ENCODE measurements around the gene CRTC3. TPM values are rescaled to one million over a fixed set of nuclear protein-coding genes. Genes with fewer than 3 reads are reported as not detected.

Gene CRTC3
- total RNA-seq, 1 experiment from 2014 or later, result 35.3 TPM

DNA sequence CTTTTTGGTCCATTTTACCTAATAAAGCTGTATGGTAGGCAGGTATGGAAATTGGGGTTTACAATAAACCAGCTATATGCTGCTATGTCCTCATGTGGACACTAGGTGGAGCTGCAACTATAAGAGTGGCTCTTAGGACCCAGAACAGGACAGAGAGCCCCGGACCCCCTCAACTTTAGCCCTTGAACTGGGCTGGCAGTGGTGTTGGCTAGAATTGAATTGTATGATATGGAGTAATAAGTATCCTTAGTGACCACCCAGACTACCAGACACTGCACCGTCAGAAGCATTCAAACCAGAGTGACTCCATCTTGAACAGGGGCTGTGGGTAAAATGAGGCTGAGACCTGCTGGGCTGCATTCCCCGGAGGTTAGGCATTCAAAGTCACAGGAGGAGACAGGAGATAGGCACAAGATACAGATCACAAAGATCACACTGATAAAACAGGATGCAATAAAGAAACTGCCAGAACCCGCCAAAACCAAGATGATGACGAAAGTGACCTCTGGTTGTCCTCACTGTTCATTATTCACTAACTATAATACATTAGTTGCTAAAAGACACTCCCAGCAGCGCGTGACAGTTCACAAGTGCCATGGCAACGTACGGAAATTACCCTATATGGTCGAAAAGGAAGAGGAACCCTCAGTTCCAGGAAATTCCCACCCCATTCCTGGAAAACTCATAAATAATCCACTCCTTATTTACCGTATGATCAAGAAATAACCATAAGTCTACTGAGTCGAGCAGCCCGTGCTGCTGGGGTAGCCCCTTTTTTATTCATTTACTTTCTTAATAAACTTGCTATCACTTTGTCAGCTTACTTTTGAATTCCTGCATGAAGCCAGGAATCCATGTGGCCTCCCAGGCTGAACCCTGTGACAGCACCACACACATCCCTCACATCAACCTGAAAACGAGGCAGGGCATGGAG is 118.7 kb downstream of the CRTC3 start:
- Histone ChIP-seq H3K27me3 (replicated peaks; ENCODE audit: insufficient read depth, low read depth, low read length, poor library complexity) (no peaks in the 10 kb centered on the region), H3K27ac (ENCODE audit: low read depth, low read length, poor library complexity, severe bottlenecking) (peak overlapping the region; percentile 80), H3K9me3 (ENCODE audit: low read depth, low read length, poor library complexity, severe bottlenecking) (no peaks in the 10 kb centered on the region), H3K4me1 (ENCODE audit: insufficient read depth, low read length, poor library complexity, severe bottlenecking) (peaks cover 29% of the 10 kb centered on the region), H3K36me3 (ENCODE audit: insufficient read depth, low read length, poor library complexity, severe bottlenecking) (no peaks in the 10 kb centered on the region), H3K4me3 (ENCODE audit: low read depth, low read length, poor library complexity, severe bottlenecking) (no peak overlapping the region)
- CTCF ChIA-PET, result interaction anchor here (0.5 to 1.2 kb wide), 15 partner anchors 10 to 287 kb away, joined by 3 to 17 read pairs (median 3); partner anchors contain the start of genes BLM, FURIN, HDDC3 and UNC45A
- TSS peak; percentile 92 for BruUV-seq (replicated peaks)
- peak; percentile 84 for DNase-seq (ENCODE audit: low spot score)
- POLR2A ChIA-PET (ENCODE audit: low non-redundant PET), result interaction anchor here (0.5 kb wide), 1 partner anchor 333 kb away, joined by 5 read pairs; no protein-coding TSS in a partner anchor
- TF ChIP-seq, protein P1, sequence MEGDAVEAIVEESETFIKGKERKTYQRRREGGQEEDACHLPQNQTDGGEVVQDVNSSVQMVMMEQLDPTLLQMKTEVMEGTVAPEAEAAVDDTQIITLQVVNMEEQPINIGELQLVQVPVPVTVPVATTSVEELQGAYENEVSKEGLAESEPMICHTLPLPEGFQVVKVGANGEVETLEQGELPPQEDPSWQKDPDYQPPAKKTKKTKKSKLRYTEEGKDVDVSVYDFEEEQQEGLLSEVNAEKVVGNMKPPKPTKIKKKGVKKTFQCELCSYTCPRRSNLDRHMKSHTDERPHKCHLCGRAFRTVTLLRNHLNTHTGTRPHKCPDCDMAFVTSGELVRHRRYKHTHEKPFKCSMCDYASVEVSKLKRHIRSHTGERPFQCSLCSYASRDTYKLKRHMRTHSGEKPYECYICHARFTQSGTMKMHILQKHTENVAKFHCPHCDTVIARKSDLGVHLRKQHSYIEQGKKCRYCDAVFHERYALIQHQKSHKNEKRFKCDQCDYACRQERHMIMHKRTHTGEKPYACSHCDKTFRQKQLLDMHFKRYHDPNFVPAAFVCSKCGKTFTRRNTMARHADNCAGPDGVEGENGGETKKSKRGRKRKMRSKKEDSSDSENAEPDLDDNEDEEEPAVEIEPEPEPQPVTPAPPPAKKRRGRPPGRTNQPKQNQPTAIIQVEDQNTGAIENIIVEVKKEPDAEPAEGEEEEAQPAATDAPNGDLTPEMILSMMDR (conservative IDR thresholded peaks at IDR 0.05; ENCODE audit: low read depth, low read length), result peak; percentile 91
- TF ChIP-seq EZH2 (IDR thresholded peaks at IDR 0.05; ENCODE audit: borderline replicate concordance, low read depth, low read length, poor library complexity, severe bottlenecking), result no peak
- intact Hi-C loops (cut with micrococcal nuclease; ENCODE audit: unreplicated experiment), result loop anchor here (1.0 to 5.0 kb wide), 4 partner anchors 44 to 284 kb away; partner anchors contain the start of genes BLM and HDDC3

DNA sequence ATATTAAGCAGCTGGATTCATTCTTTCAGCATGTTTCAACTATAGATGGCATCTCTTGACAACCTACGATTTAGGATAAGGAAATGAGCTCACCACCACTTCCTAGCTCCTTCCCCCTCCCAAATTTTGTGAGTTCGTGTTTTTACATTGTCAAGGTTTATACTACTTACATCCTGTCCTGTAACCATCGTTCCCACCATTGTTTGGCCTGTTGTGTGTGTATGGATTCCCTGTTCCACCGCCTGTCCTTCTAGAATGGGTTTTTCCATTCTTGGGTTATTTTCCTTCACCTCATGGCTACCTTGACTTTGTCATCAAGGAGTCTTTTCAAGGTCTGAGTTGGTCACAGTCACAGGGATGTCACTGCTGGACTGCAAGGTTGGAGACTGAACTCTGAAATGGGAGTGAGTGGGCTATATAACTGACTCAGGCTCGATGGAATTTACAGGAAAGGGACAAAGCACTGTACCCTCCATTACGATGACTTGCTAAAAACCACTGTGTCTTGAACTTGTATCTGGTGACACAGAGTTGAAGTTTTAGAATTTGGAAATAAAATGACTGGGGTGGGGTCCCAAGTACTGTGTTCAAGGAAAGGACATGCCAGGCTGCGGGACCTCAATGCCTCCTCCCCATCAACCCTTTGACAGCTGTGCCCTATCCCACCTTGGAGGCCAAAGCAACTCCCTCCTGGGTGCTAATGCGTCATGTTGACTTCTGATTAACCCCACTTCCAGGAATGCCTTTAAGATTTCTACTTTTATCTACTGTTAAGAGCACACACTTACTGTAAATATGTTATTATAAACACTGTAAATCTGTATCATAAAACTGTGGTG is 120.6 kb downstream of the CRTC3 start:
- H3K9me3 ChIP-seq (ENCODE audit: low read depth, low read length, poor library complexity, severe bottlenecking), result no peaks in the 10 kb centered on the region
- POLR2A ChIA-PET (ENCODE audit: low non-redundant PET), result no interaction called here
- peak; percentile 59 for DNase-seq (ENCODE audit: low spot score)
- peaks cover 29% of the 10 kb centered on the region for H3K4me1 ChIP-seq (ENCODE audit: insufficient read depth, low read length, poor library complexity, severe bottlenecking)
- H3K27ac ChIP-seq (ENCODE audit: low read depth, low read length, poor library complexity, severe bottlenecking), result peak overlapping the region; percentile 12
- no peaks in the 10 kb centered on the region for H3K36me3 ChIP-seq (ENCODE audit: insufficient read depth, low read length, poor library complexity, severe bottlenecking)
- H3K27me3 ChIP-seq (replicated peaks; ENCODE audit: insufficient read depth, low read depth, low read length, poor library complexity), result no peaks in the 10 kb centered on the region
- no TSS peak for BruUV-seq (replicated peaks)
- no peak overlapping the region for H3K4me3 ChIP-seq (ENCODE audit: low read depth, low read length, poor library complexity, severe bottlenecking)
- intact Hi-C loops (cut with micrococcal nuclease; ENCODE audit: unreplicated experiment), result no loop called here
- TF ChIP-seq, protein P1 (conservative IDR thresholded peaks at IDR 0.05; ENCODE audit: low read depth, low read length), result no peak
- no peak for TF ChIP-seq EZH2 (IDR thresholded peaks at IDR 0.05; ENCODE audit: borderline replicate concordance, low read depth, low read length, poor library complexity, severe bottlenecking)
- CTCF ChIA-PET, result no interaction called here

DNA sequence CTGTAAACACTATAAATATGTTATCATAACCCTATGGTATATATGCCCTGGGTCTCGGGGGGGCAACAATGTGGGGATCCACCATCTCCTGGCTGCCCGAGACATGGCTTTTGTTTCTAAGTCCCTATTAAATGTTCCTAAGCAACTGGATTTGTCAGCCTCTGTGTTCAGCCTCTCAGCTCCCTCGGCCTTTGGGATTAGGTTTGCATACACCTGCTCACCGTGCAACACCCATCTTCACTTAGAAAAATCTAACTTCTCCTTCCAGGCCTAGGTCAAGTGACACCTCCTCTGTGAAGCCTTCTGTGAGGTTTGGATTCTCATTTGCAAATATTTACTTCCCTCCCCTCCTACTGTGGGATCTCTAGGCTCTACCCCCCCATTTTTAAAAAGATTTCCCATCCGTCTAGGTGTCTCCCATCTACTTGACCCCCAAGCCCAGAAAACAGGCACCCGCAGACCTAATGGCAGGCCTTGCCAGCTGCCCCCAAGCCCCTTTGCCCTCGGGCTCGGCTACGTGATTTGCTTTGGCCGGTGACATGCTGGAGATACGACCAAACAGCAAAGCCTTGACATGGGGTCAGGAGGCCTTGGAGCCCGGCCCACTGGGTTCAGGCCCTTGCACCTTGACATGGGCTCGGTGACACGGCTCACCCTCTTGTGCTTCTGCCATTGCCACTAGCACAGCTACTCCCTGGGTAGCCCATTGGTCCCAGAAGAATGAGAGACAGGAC is 121.4 kb downstream of the CRTC3 start:
- H3K27me3 ChIP-seq (replicated peaks; ENCODE audit: insufficient read depth, low read depth, low read length, poor library complexity), result no peaks in the 10 kb centered on the region
- CTCF ChIA-PET, result no interaction called here

More for the DNA sequence above, 121.4 kb downstream of the CRTC3 start:
- Histone ChIP-seq H3K9me3 (ENCODE audit: low read depth, low read length, poor library complexity, severe bottlenecking) (no peaks in the 10 kb centered on the region), H3K4me1 (ENCODE audit: insufficient read depth, low read length, poor library complexity, severe bottlenecking) (peaks cover 23% of the 10 kb centered on the region), H3K27ac (ENCODE audit: low read depth, low read length, poor library complexity, severe bottlenecking) (no peak overlapping the region), H3K36me3 (ENCODE audit: insufficient read depth, low read length, poor library complexity, severe bottlenecking) (no peaks in the 10 kb centered on the region), H3K4me3 (ENCODE audit: low read depth, low read length, poor library complexity, severe bottlenecking) (no peak overlapping the region)
- TF ChIP-seq, protein P1 (conservative IDR thresholded peaks at IDR 0.05; ENCODE audit: low read depth, low read length), result no peak
- TF ChIP-seq EZH2 (IDR thresholded peaks at IDR 0.05; ENCODE audit: borderline replicate concordance, low read depth, low read length, poor library complexity, severe bottlenecking), result no peak
- POLR2A ChIA-PET (ENCODE audit: low non-redundant PET), result no interaction called here
- BruUV-seq (replicated peaks), result no TSS peak
- no peak for DNase-seq (ENCODE audit: low spot score)
- intact Hi-C loops (cut with micrococcal nuclease; ENCODE audit: unreplicated experiment), result no loop called here

All from A673 (cell line).